ENCODE results near the gene FGD2.

The FGD2 gene

DNA sequence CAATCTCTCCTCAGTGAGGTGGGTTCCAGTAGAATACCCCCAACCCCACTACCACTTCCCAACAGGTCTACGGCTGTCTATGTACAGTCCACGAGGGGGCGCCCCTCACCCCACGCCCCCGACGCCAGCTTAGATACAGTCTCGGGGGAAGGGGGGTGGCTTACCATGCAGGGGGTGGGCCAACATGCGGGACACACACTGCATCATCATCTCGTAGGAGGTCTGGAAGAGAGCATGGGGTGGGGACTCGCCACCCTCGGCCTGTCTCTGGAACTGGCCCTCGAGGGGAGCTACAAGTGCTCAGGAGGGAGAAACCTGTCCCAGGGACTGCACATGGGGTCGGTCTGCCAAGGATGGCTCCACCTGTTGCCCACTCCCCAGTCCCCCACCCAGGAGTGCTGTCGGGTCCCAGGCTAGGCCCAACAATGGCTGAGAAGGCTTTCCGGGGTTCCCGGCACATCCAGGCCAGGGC is 27.9 kb upstream of the FGD2 start:
- H3K79me2 ChIP-seq (ENCODE audit: insufficient read depth, low read depth) = peaks cover 19% of the 10 kb centered on the region; the same call in 1 of the 2 replicates

GRCh38 chr6:36978421-36979346 is 26.8 kb upstream of the FGD2 start:
- no peaks in the 10 kb centered on the region for H3K27me3 ChIP-seq (ENCODE audit: insufficient read depth, low read depth)
- peaks cover 31% of the 10 kb centered on the region; the same call in 1 of the 2 replicates for H3K79me2 ChIP-seq (ENCODE audit: insufficient read depth, low read depth)
- H3K4me2 ChIP-seq = no peak overlapping the region
- H2AFZ ChIP-seq (ENCODE audit: low read depth) = no peak overlapping the region
- H3K4me3 ChIP-seq (IDR thresholded peaks at IDR 0.05; ENCODE audit: insufficient read depth, low read depth, low read length) = no peak overlapping the region
- 0 out of 2 replicates have a peak, but pooled peaks cover 6% of the 10 kb centered on the region for H4K20me1 ChIP-seq (ENCODE audit: insufficient read depth)
- peaks cover 9% of the 10 kb centered on the region; the same call in 1 of the 2 replicates for H3K36me3 ChIP-seq (ENCODE audit: insufficient read depth)
- TF ChIP-seq CTCF (conservative IDR thresholded peaks at IDR 0.05; ENCODE audit: low read depth, low read length) = no peak
- H3K4me1 ChIP-seq (ENCODE audit: low read depth, poor library complexity, severe bottlenecking) = peaks cover 3% of the 10 kb centered on the region
- H3K9ac ChIP-seq = no peak overlapping the region
- H3K27ac ChIP-seq = no peak overlapping the region

More for the DNA sequence above, 27.9 kb upstream of the FGD2 start:
- Histone ChIP-seq H3K36me3 (ENCODE audit: insufficient read depth) (peaks cover 9% of the 10 kb centered on the region; the same call in 1 of the 2 replicates), H3K4me3 (IDR thresholded peaks at IDR 0.05; ENCODE audit: insufficient read depth, low read depth, low read length) (no peak overlapping the region), H3K4me1 (ENCODE audit: low read depth, poor library complexity, severe bottlenecking) (no peaks in the 10 kb centered on the region), H2AFZ (ENCODE audit: low read depth) (no peak overlapping the region), H4K20me1 (ENCODE audit: insufficient read depth) (0 out of 2 replicates have a peak, but pooled peaks cover 2% of the 10 kb centered on the region), H3K27me3 (ENCODE audit: insufficient read depth, low read depth) (no peaks in the 10 kb centered on the region), H3K4me2 (no peak overlapping the region), H3K9ac (no peak overlapping the region), H3K27ac (no peak overlapping the region)
- TF ChIP-seq CTCF (conservative IDR thresholded peaks at IDR 0.05; ENCODE audit: low read depth, low read length) = 0 out of 2 replicates have a peak, but pooled peaks have one; percentile 9

DNA sequence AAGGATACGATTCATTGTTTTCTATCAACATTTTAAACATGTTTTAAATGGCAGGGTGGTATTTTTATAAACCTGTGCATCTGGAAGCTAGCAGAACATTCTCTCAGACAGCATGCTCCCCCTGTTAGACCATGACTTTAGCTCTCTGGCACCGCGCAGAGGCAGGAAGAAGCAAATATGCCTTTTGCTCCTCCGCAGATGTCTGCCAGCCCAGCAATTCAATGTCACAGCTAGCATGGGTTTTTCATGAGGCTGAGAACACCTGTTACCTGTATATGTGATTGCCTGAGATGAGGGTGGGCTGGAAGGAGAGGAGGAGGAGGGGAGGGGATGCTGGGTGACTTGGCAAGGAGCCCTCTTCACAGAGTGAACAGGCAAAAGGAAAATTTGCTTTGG is 26.1 kb upstream of the FGD2 start:
- no peak overlapping the region for H3K9ac ChIP-seq
- no peaks in the 10 kb centered on the region for H3K27me3 ChIP-seq (ENCODE audit: insufficient read depth, low read depth)
- H3K36me3 ChIP-seq (ENCODE audit: insufficient read depth) = peaks cover 6% of the 10 kb centered on the region; the same call in 1 of the 2 replicates
- H3K79me2 ChIP-seq (ENCODE audit: insufficient read depth, low read depth) = peaks cover 38% of the 10 kb centered on the region; the same call in 1 of the 2 replicates
- no peak overlapping the region for H3K4me3 ChIP-seq (IDR thresholded peaks at IDR 0.05; ENCODE audit: insufficient read depth, low read depth, low read length)
- H3K27ac ChIP-seq = no peak overlapping the region
- no peak overlapping the region for H2AFZ ChIP-seq (ENCODE audit: low read depth)
- peaks cover 6% of the 10 kb centered on the region for H3K4me1 ChIP-seq (ENCODE audit: low read depth, poor library complexity, severe bottlenecking)
- 0 out of 2 replicates have a peak, but pooled peaks cover 6% of the 10 kb centered on the region for H4K20me1 ChIP-seq (ENCODE audit: insufficient read depth)
- H3K4me2 ChIP-seq = no peak overlapping the region
- no peak for TF ChIP-seq CTCF (conservative IDR thresholded peaks at IDR 0.05; ENCODE audit: low read depth, low read length)

DNA sequence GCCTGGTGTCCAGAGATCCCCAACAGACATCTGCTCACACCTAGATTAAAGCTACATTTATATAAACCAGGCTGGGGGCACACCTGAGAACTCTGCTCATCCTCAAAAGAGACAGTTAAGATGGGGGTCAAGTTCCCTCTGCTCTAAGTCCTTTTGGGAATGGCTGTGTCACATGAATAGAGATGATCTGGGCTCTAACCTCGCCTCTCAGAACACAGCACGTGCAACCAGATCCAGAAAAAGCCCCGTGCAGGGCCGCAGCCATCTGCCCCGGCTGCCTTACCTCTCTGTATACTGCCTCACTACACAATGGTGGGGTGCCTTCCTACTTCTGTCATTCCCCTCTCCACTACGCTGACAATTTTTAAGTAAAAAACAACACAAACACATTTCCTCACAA is 25.3 kb upstream of the FGD2 start:
- H3K9ac ChIP-seq = no peak overlapping the region
- H2AFZ ChIP-seq (ENCODE audit: low read depth) = no peak overlapping the region
- no peak for TF ChIP-seq CTCF (conservative IDR thresholded peaks at IDR 0.05; ENCODE audit: low read depth, low read length)
- H3K27ac ChIP-seq = no peak overlapping the region
- H3K27me3 ChIP-seq (ENCODE audit: insufficient read depth, low read depth) = no peaks in the 10 kb centered on the region
- H3K79me2 ChIP-seq (ENCODE audit: insufficient read depth, low read depth) = peaks cover 46% of the 10 kb centered on the region
- H3K36me3 ChIP-seq (ENCODE audit: insufficient read depth) = peaks cover 1% of the 10 kb centered on the region; the same call in 1 of the 2 replicates
- peaks cover 14% of the 10 kb centered on the region for H3K4me1 ChIP-seq (ENCODE audit: low read depth, poor library complexity, severe bottlenecking)
- H3K4me2 ChIP-seq = no peak overlapping the region
- 0 out of 2 replicates have a peak, but pooled peaks cover 6% of the 10 kb centered on the region for H4K20me1 ChIP-seq (ENCODE audit: insufficient read depth)
- no peak overlapping the region for H3K4me3 ChIP-seq (IDR thresholded peaks at IDR 0.05; ENCODE audit: insufficient read depth, low read depth, low read length)
